ENCODE measurements around the gene RPTOR.

RPTOR gene

GRCh38 chr17:80664217-80664790, 119.7 kb downstream of the RPTOR start:
- no peak overlapping the region for H3K9ac ChIP-seq (ENCODE audit: low read length)
- no peak overlapping the region for H3K4me3 ChIP-seq (ENCODE audit: low read length)
- H3K36me3 ChIP-seq (ENCODE audit: control insufficient read depth, insufficient read depth, low read length), result no peaks in the 10 kb centered on the region
- H3K27me3 ChIP-seq (ENCODE audit: control insufficient read depth, insufficient read depth, low read length), result no peaks in the 10 kb centered on the region
- peaks cover 15% of the 10 kb centered on the region for H3K4me1 ChIP-seq (ENCODE audit: control insufficient read depth, insufficient read depth, low read length)
- peak overlapping the region; percentile 67 for H3K27ac ChIP-seq (ENCODE audit: low read depth, low read length)

GRCh38 chr17:80665792-80666191, 121.2 kb downstream of the RPTOR start:
- H3K4me1 ChIP-seq (ENCODE audit: control insufficient read depth, insufficient read depth, low read length), result peaks cover 15% of the 10 kb centered on the region
- H3K27ac ChIP-seq (ENCODE audit: low read depth, low read length), result no peak overlapping the region
- H3K27me3 ChIP-seq (ENCODE audit: control insufficient read depth, insufficient read depth, low read length), result no peaks in the 10 kb centered on the region
- no peaks in the 10 kb centered on the region for H3K36me3 ChIP-seq (ENCODE audit: control insufficient read depth, insufficient read depth, low read length)
- no peak overlapping the region for H3K4me3 ChIP-seq (ENCODE audit: low read length)
- H3K9ac ChIP-seq (ENCODE audit: low read length), result no peak overlapping the region

- Histone ChIP-seq H3K4me3 (ENCODE audit: low read length) (no peak overlapping the region), H3K27me3 (ENCODE audit: control insufficient read depth, insufficient read depth, low read length) (no peaks in the 10 kb centered on the region), H3K9ac (ENCODE audit: low read length) (no peak overlapping the region), H3K27ac (ENCODE audit: low read depth, low read length) (no peak overlapping the region), H3K36me3 (ENCODE audit: control insufficient read depth, insufficient read depth, low read length) (no peaks in the 10 kb centered on the region), H3K4me1 (ENCODE audit: control insufficient read depth, insufficient read depth, low read length) (peaks cover 15% of the 10 kb centered on the region)
These were observed 122.2 kb downstream of the RPTOR start for GRCh38 chr17:80666867-80667266.

GRCh38 chr17:80667462-80668277, 123.0 kb downstream of the RPTOR start:
- H3K36me3 ChIP-seq (ENCODE audit: control insufficient read depth, insufficient read depth, low read length), result no peaks in the 10 kb centered on the region
- H3K27me3 ChIP-seq (ENCODE audit: control insufficient read depth, insufficient read depth, low read length), result no peaks in the 10 kb centered on the region
- H3K27ac ChIP-seq (ENCODE audit: low read depth, low read length), result no peak overlapping the region
- no peak overlapping the region for H3K4me3 ChIP-seq (ENCODE audit: low read length)
- H3K4me1 ChIP-seq (ENCODE audit: control insufficient read depth, insufficient read depth, low read length), result peaks cover 15% of the 10 kb centered on the region
- no peak overlapping the region for H3K9ac ChIP-seq (ENCODE audit: low read length)

GRCh38 chr17:80668375-80669148, 123.9 kb downstream of the RPTOR start:
- H3K9ac ChIP-seq (ENCODE audit: low read length), result no peak overlapping the region
- H3K4me1 ChIP-seq (ENCODE audit: control insufficient read depth, insufficient read depth, low read length), result peaks cover 11% of the 10 kb centered on the region
- no peak overlapping the region for H3K4me3 ChIP-seq (ENCODE audit: low read length)
- H3K27ac ChIP-seq (ENCODE audit: low read depth, low read length), result no peak overlapping the region
- no peaks in the 10 kb centered on the region for H3K36me3 ChIP-seq (ENCODE audit: control insufficient read depth, insufficient read depth, low read length)
- no peaks in the 10 kb centered on the region for H3K27me3 ChIP-seq (ENCODE audit: control insufficient read depth, insufficient read depth, low read length)

- H3K4me3 ChIP-seq (ENCODE audit: low read length), result no peak overlapping the region
- H3K36me3 ChIP-seq (ENCODE audit: control insufficient read depth, insufficient read depth, low read length), result no peaks in the 10 kb centered on the region
- no peaks in the 10 kb centered on the region for H3K4me1 ChIP-seq (ENCODE audit: control insufficient read depth, insufficient read depth, low read length)
- H3K9ac ChIP-seq (ENCODE audit: low read length), result no peak overlapping the region
- no peaks in the 10 kb centered on the region for H3K27me3 ChIP-seq (ENCODE audit: control insufficient read depth, insufficient read depth, low read length)
- H3K27ac ChIP-seq (ENCODE audit: low read depth, low read length), result no peak overlapping the region
These were observed 126.6 kb downstream of the RPTOR start for GRCh38 chr17:80671039-80671824.

- H3K27ac ChIP-seq (ENCODE audit: low read depth, low read length), result no peak overlapping the region
- H3K4me1 ChIP-seq (ENCODE audit: control insufficient read depth, insufficient read depth, low read length), result no peaks in the 10 kb centered on the region
These were observed 127.1 kb downstream of the RPTOR start for GRCh38 chr17:80671825-80672110.

GRCh38 chr17:80673152-80673920, 128.7 kb downstream of the RPTOR start:
- H3K4me1 ChIP-seq (ENCODE audit: control insufficient read depth, insufficient read depth, low read length), result no peaks in the 10 kb centered on the region
- no peak overlapping the region for H3K27ac ChIP-seq (ENCODE audit: low read depth, low read length)
- no peaks in the 10 kb centered on the region for H3K36me3 ChIP-seq (ENCODE audit: control insufficient read depth, insufficient read depth, low read length)
- no peaks in the 10 kb centered on the region for H3K27me3 ChIP-seq (ENCODE audit: control insufficient read depth, insufficient read depth, low read length)
- no peak overlapping the region for H3K4me3 ChIP-seq (ENCODE audit: low read length)
- H3K9ac ChIP-seq (ENCODE audit: low read length), result no peak overlapping the region

More at GRCh38 chr17:80671825-80672110, 127.1 kb downstream of the RPTOR start:
- no peak overlapping the region for H3K9ac ChIP-seq (ENCODE audit: low read length)
- H3K36me3 ChIP-seq (ENCODE audit: control insufficient read depth, insufficient read depth, low read length), result no peaks in the 10 kb centered on the region
- H3K4me3 ChIP-seq (ENCODE audit: low read length), result no peak overlapping the region
- H3K27me3 ChIP-seq (ENCODE audit: control insufficient read depth, insufficient read depth, low read length), result no peaks in the 10 kb centered on the region

- H3K4me1 ChIP-seq (ENCODE audit: control insufficient read depth, insufficient read depth, low read length), result no peaks in the 10 kb centered on the region
- H3K27ac ChIP-seq (ENCODE audit: low read depth, low read length), result no peak overlapping the region
- no peaks in the 10 kb centered on the region for H3K27me3 ChIP-seq (ENCODE audit: control insufficient read depth, insufficient read depth, low read length)
- H3K36me3 ChIP-seq (ENCODE audit: control insufficient read depth, insufficient read depth, low read length), result no peaks in the 10 kb centered on the region
- H3K9ac ChIP-seq (ENCODE audit: low read length), result no peak overlapping the region
- H3K4me3 ChIP-seq (ENCODE audit: low read length), result no peak overlapping the region
These were observed 130.9 kb downstream of the RPTOR start for GRCh38 chr17:80675438-80676095.

- H3K4me3 ChIP-seq (ENCODE audit: low read length), result no peak overlapping the region
- no peaks in the 10 kb centered on the region for H3K4me1 ChIP-seq (ENCODE audit: control insufficient read depth, insufficient read depth, low read length)
- no peak overlapping the region for H3K27ac ChIP-seq (ENCODE audit: low read depth, low read length)
- H3K9ac ChIP-seq (ENCODE audit: low read length), result no peak overlapping the region
- no peaks in the 10 kb centered on the region for H3K27me3 ChIP-seq (ENCODE audit: control insufficient read depth, insufficient read depth, low read length)
- no peaks in the 10 kb centered on the region for H3K36me3 ChIP-seq (ENCODE audit: control insufficient read depth, insufficient read depth, low read length)
These were observed 131.4 kb downstream of the RPTOR start for GRCh38 chr17:80676096-80676466.

- Histone ChIP-seq H3K27me3 (ENCODE audit: control insufficient read depth, insufficient read depth, low read length) (no peaks in the 10 kb centered on the region), H3K4me3 (ENCODE audit: low read length) (no peak overlapping the region), H3K4me1 (ENCODE audit: control insufficient read depth, insufficient read depth, low read length) (no peaks in the 10 kb centered on the region), H3K27ac (ENCODE audit: low read depth, low read length) (no peak overlapping the region), H3K9ac (ENCODE audit: low read length) (no peak overlapping the region), H3K36me3 (ENCODE audit: control insufficient read depth, insufficient read depth, low read length) (no peaks in the 10 kb centered on the region)
These were observed 131.9 kb downstream of the RPTOR start for GRCh38 chr17:80676564-80676963.

All from rectal smooth muscle tissue (tissue), 1 donor.